Measurements from ENCODE around the gene MCOLN1. TPM values are rescaled to one million over a fixed set of nuclear protein-coding genes. Genes with fewer than 3 reads are reported as not detected.
A peak's percentile ranks its signal among the peaks of the same experiment; 100 is the strongest.

Gene MCOLN1
- total and polyA plus RNA-seq, 2 donors from 2014 or later: 24.0 to 25.7 TPM

- Histone ChIP-seq H3K4me3 (ENCODE audit: low read length in 3 of 3) (no peak overlapping the region), H3K27me3 (ENCODE audit: control insufficient read depth, insufficient read depth, low read length) (no peaks in the 10 kb centered on the region), H3K9me3 (ENCODE audit: control insufficient read depth in 2 of 3, insufficient read depth in 1 of 3, low read length in 3 of 3) (no peaks in the 10 kb centered on the region), H3K4me1 (ENCODE audit: control insufficient read depth in 2 of 3, insufficient read depth in 2 of 3, low read depth in 1 of 3, low read length in 3 of 3) (peaks cover 0 to 22% (median 15%) of the 10 kb centered on the region in 3 donors), H3K9ac (ENCODE audit: low read length in 3 of 3) (no peak overlapping the region), H3K36me3 (ENCODE audit: control insufficient read depth in 2 of 3, insufficient read depth in 3 of 3, low read length in 3 of 3) (no peaks in the 10 kb centered on the region), H3K27ac (ENCODE audit: low read depth in 2 of 2, low read length in 2 of 2) (no peak overlapping the region)
- DNase-seq (peak in 1 of 5 donors; percentile 76), FAIRE-seq (no peak)
- TF ChIP-seq CTCF (IDR thresholded peaks at IDR 0.05; ENCODE audit: borderline replicate concordance, extremely low read depth, insufficient read depth): no peak
- intact Hi-C loops (cut with DNase I): no loop called here
Observed at GRCh38 chr19:7520131-7521051, 2.0 kb upstream of the MCOLN1 start.

GRCh38 chr19:7521551-7522071 is 813 bp upstream of the MCOLN1 start:
- H3K4me1 ChIP-seq (ENCODE audit: control insufficient read depth in 2 of 3, insufficient read depth in 2 of 3, low read depth in 1 of 3, low read length in 3 of 3): peaks cover 0 to 19% (median 15%) of the 10 kb centered on the region in 3 donors
- no peak overlapping the region for H3K9ac ChIP-seq (ENCODE audit: low read length in 3 of 3)
- H3K27ac ChIP-seq (ENCODE audit: low read depth in 2 of 2, low read length in 2 of 2): no peak overlapping the region
- DNase-seq (no peak), FAIRE-seq (no peak)
- peak overlapping the region in 1 of 3 donors; percentile 77 for H3K4me3 ChIP-seq (ENCODE audit: low read length in 3 of 3)
- no peaks in the 10 kb centered on the region for H3K9me3 ChIP-seq (ENCODE audit: control insufficient read depth in 2 of 3, insufficient read depth in 1 of 3, low read length in 3 of 3)
- intact Hi-C loops (cut with DNase I): no loop called here
- TF ChIP-seq CTCF (IDR thresholded peaks at IDR 0.05; ENCODE audit: borderline replicate concordance, extremely low read depth, insufficient read depth): no peak
- H3K27me3 ChIP-seq (ENCODE audit: control insufficient read depth, insufficient read depth, low read length): no peaks in the 10 kb centered on the region
- peaks cover 0 to 2% (median under 1%) of the 10 kb centered on the region in 3 donors for H3K36me3 ChIP-seq (ENCODE audit: control insufficient read depth in 2 of 3, insufficient read depth in 3 of 3, low read length in 3 of 3)

- no peak overlapping the region for H3K27ac ChIP-seq (ENCODE audit: low read depth in 2 of 2, low read length in 2 of 2)
- no peak for FAIRE-seq
Observed at GRCh38 chr19:7522923-7523667, 671 bp downstream of the MCOLN1 start.

More at GRCh38 chr19:7522923-7523667, 671 bp downstream of the MCOLN1 start:
- intact Hi-C loops (cut with DNase I): no loop called here
- Histone ChIP-seq H3K9ac (ENCODE audit: low read length in 3 of 3) (peak overlapping the region in 2 of 3 donors; percentile 53 to 71), H3K36me3 (ENCODE audit: control insufficient read depth in 2 of 3, insufficient read depth in 3 of 3, low read length in 3 of 3) (peaks cover 0 to 4% (median 2%) of the 10 kb centered on the region in 3 donors), H3K4me1 (ENCODE audit: control insufficient read depth in 2 of 3, insufficient read depth in 2 of 3, low read depth in 1 of 3, low read length in 3 of 3) (peaks cover 0 to 14% (median 10%) of the 10 kb centered on the region in 3 donors), H3K9me3 (ENCODE audit: control insufficient read depth in 2 of 3, insufficient read depth in 1 of 3, low read length in 3 of 3) (no peaks in the 10 kb centered on the region), H3K4me3 (ENCODE audit: low read length in 3 of 3) (peak overlapping the region; percentile 28 to 81 (median 77)), H3K27me3 (ENCODE audit: control insufficient read depth, insufficient read depth, low read length) (no peaks in the 10 kb centered on the region)
- DNase-seq: peak in 1 of 5 donors; percentile 78
- no peak for TF ChIP-seq CTCF (IDR thresholded peaks at IDR 0.05; ENCODE audit: borderline replicate concordance, extremely low read depth, insufficient read depth)
